HK-2 (cell line): ENCODE measurements around the gene WIPF2.
"Not testable (repeated sequence)": the region's sequence is repeated elsewhere in the genome, so short reads cannot be mapped to it uniquely, and the experiment has no call there.

Source experiments
- DNase-seq: peaks from one replicate; pipeline ENCODE4 v3.0.0-alpha.2; 2018; ENCODE audit not compliant: unreplicated experiment

Gene WIPF2

GRCh38 chr17:40191237-40192208 is 27.6 kb upstream of the WIPF2 start:
- DNase-seq: peak; percentile 85

GRCh38 chr17:40192961-40193360 is 26.1 kb upstream of the WIPF2 start:
- DNase-seq: no peak

GRCh38 chr17:40194821-40195220 is 24.3 kb upstream of the WIPF2 start:
- DNase-seq: no peak

GRCh38 chr17:40197550-40197949 is 21.6 kb upstream of the WIPF2 start:
- DNase-seq: no peak

- not testable (repeated sequence) for DNase-seq
Measured at GRCh38 chr17:40197965-40198456, 21.1 kb upstream of the WIPF2 start.

- DNase-seq: no peak
Measured at GRCh38 chr17:40198576-40198975, 20.5 kb upstream of the WIPF2 start.

GRCh38 chr17:40203131-40203530 is 16.0 kb upstream of the WIPF2 start:
- DNase-seq: no peak

- not testable (repeated sequence) for DNase-seq
Measured at GRCh38 chr17:40206193-40206592, 12.9 kb upstream of the WIPF2 start.

- no peak for DNase-seq
Measured at GRCh38 chr17:40209404-40210093, 9.6 kb upstream of the WIPF2 start.

GRCh38 chr17:40213914-40214313 is 5.2 kb upstream of the WIPF2 start:
- not testable (repeated sequence) for DNase-seq

GRCh38 chr17:40218006-40218739 is 931 bp upstream of the WIPF2 start:
- DNase-seq: no peak

- DNase-seq: peak; percentile 66
Measured at GRCh38 chr17:40219594-40220338, 662 bp downstream of the WIPF2 start.

GRCh38 chr17:40224718-40225550 is 5.8 kb downstream of the WIPF2 start:
- DNase-seq: no peak

GRCh38 chr17:40229146-40229545 is 10.0 kb downstream of the WIPF2 start:
- DNase-seq: not testable (repeated sequence)

- no peak for DNase-seq
Measured at GRCh38 chr17:40230670-40231069, 11.6 kb downstream of the WIPF2 start.

- DNase-seq: not testable (repeated sequence)
Measured at GRCh38 chr17:40231928-40232327, 12.8 kb downstream of the WIPF2 start.

- DNase-seq: no peak
Measured at GRCh38 chr17:40241252-40241834, 22.2 kb downstream of the WIPF2 start.

GRCh38 chr17:40242774-40243173 is 23.7 kb downstream of the WIPF2 start:
- DNase-seq: no peak

- DNase-seq: no peak
Measured at GRCh38 chr17:40243761-40244160, 24.7 kb downstream of the WIPF2 start.

- no peak for DNase-seq
Measured at GRCh38 chr17:40244255-40244654, 25.2 kb downstream of the WIPF2 start.
